Measurements from ENCODE around the gene TEDDM1.

DNA sequence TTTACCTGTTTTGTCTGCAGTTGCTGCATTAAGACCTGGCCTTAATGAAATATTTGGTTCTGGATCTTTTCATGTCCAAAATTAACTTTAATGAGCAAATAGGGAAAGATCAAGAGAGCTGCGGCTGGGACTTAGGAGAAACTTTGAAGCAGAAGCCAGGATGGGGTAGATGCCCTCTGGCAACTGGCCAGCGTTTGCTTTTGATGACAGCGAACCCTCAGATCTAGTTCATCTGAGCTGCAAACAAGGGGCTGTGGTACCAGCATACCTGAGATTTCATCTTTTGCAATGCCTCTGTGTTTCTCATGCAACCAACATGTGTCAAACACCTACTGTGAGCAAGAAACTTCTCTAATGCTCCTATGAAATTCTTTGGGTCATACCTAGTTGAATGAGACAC, 13.0 kb upstream of the TEDDM1 start:
- TF ChIP-seq, protein P1, sequence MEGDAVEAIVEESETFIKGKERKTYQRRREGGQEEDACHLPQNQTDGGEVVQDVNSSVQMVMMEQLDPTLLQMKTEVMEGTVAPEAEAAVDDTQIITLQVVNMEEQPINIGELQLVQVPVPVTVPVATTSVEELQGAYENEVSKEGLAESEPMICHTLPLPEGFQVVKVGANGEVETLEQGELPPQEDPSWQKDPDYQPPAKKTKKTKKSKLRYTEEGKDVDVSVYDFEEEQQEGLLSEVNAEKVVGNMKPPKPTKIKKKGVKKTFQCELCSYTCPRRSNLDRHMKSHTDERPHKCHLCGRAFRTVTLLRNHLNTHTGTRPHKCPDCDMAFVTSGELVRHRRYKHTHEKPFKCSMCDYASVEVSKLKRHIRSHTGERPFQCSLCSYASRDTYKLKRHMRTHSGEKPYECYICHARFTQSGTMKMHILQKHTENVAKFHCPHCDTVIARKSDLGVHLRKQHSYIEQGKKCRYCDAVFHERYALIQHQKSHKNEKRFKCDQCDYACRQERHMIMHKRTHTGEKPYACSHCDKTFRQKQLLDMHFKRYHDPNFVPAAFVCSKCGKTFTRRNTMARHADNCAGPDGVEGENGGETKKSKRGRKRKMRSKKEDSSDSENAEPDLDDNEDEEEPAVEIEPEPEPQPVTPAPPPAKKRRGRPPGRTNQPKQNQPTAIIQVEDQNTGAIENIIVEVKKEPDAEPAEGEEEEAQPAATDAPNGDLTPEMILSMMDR (optimal IDR thresholded peaks at IDR 0.05 in 1 of 3, IDR thresholded peaks at IDR 0.05 in 1 of 3, conservative IDR thresholded peaks at IDR 0.05 in 1 of 3; ENCODE audit: extremely low read depth in 1 of 3, insufficient read depth in 2 of 3, low read length in 3 of 3), result no peak
- TF ChIP-seq EZH2 (IDR thresholded peaks at IDR 0.05; ENCODE audit: low read length), result no peak
